Mucosa of gallbladder (tissue), 1 donor: Measurements from ENCODE around the gene USH2A. TPM values are rescaled to one million over a fixed set of nuclear protein-coding genes. Genes with fewer than 3 reads are reported as not detected.

ENCODE experiments used
- DNase-seq: peaks from one replicate; pipeline ENCODE4 v3.0.0-alpha.2; 2020; ENCODE audit warnings: low spot score
- total RNA-seq: library from RNA; stranded (reverse); gene quantifications from one replicate; pipeline ENCODE4 v1.2.1, GENCODE V29; 2021
- donor health status: DM: no; HTN: no; CAD: no.

USH2A gene
- total RNA-seq, 1 donor from 2014 or later = 0.03 TPM

GRCh38 chr1:215647738-215648137, 775.5 kb downstream of the USH2A start:
- DNase-seq = no peak

- no peak for DNase-seq
Observed at GRCh38 chr1:215645861-215646260, 777.4 kb downstream of the USH2A start.

GRCh38 chr1:215645182-215645581, 778.1 kb downstream of the USH2A start:
- DNase-seq = no peak

- no peak for DNase-seq
Observed at GRCh38 chr1:215643592-215644321, 779.5 kb downstream of the USH2A start.

GRCh38 chr1:215640429-215641148, 782.7 kb downstream of the USH2A start:
- DNase-seq = no peak

- DNase-seq = peak; percentile 58
Observed at GRCh38 chr1:215637041-215637573, 786.1 kb downstream of the USH2A start.

- DNase-seq = peak; percentile 38
Observed at GRCh38 chr1:215636258-215636965, 786.8 kb downstream of the USH2A start.

- DNase-seq = peak; percentile 22
Observed at GRCh38 chr1:215635827-215636226, 787.4 kb downstream of the USH2A start.

- peak; percentile 36 for DNase-seq
Observed at GRCh38 chr1:215631489-215631888, 791.8 kb downstream of the USH2A start.

- no peak for DNase-seq
Observed at GRCh38 chr1:215631040-215631439, 792.2 kb downstream of the USH2A start.

GRCh38 chr1:215625949-215626348, 797.3 kb downstream of the USH2A start:
- DNase-seq = no peak

GRCh38 chr1:215623162-215623561, 800.1 kb downstream of the USH2A start:
- DNase-seq = no peak

- no peak for DNase-seq
Observed at GRCh38 chr1:215617979-215618378, 805.3 kb downstream of the USH2A start.

- no peak for DNase-seq
Observed at GRCh38 chr1:215612391-215612790, 810.9 kb downstream of the USH2A start.

- no peak for DNase-seq
Observed at GRCh38 chr1:215608646-215609045, 814.6 kb downstream of the USH2A start.

- no peak for DNase-seq
Observed at GRCh38 chr1:215607412-215607811, 815.8 kb downstream of the USH2A start.

GRCh38 chr1:215606564-215607168, 816.6 kb downstream of the USH2A start:
- no peak for DNase-seq

- no peak for DNase-seq
Observed at GRCh38 chr1:215606036-215606435, 817.2 kb downstream of the USH2A start.

- no peak for DNase-seq
Observed at GRCh38 chr1:215605011-215605621, 818.1 kb downstream of the USH2A start.

GRCh38 chr1:215603319-215603718, 819.9 kb downstream of the USH2A start:
- DNase-seq = no peak

- DNase-seq = no peak
Observed at GRCh38 chr1:215601276-215601675, 822.0 kb downstream of the USH2A start.
